A549 (cell line): Measurements from ENCODE around the gene FAM234B.

ENCODE experiments used
- BCL3 ChIP-seq: fragments of >200 bp; sonication (Bioruptor Twin); formaldehyde crosslinking; IDR thresholded peaks from 3 replicates; pipeline ENCODE4 v1.6.1; 2016
- CEBPB ChIP-seq, 2 experiments: fragments of >200 bp in 1 of 2; sonication (Bioruptor Twin) in 1 of 2; formaldehyde crosslinking in 1 of 2; IDR thresholded peaks; 2 replicates each; pipeline ENCODE4 v1.6.1; 2012 to 2016
- CHD4 ChIP-seq: fragments of 200-600 bp; sonication (generic); IDR thresholded peaks from 2 replicates; pipeline ENCODE4 v1.6.1; 2016; ENCODE audit warnings: antibody characterized with exemption, mild to moderate bottlenecking, borderline replicate concordance
- CTCF ChIP-seq: fragments of >200 bp; sonication (Bioruptor Twin); formaldehyde crosslinking; IDR thresholded peaks from 3 replicates; pipeline ENCODE4 v1.5.1; 2016
- EP300 ChIP-seq, 2 experiments: fragments of >200 bp; sonication (Bioruptor Twin); formaldehyde crosslinking; IDR thresholded peaks; 2 replicates in 1 of 2; 3 replicates in 1 of 2; pipeline ENCODE4 v1.6.1; 2016 to 2017
- FOSL2 ChIP-seq, 2 experiments: fragments of 450-650 bp in 1 of 2; fragments of >200 bp in 1 of 2; sonication (Bioruptor Twin) in 1 of 2; formaldehyde crosslinking; IDR thresholded peaks; 2 replicates each; pipeline versions ENCODE4 v1.5.0 to v1.6.1; 2016 to 2020; ENCODE audit warnings: mild to moderate bottlenecking in 1 of 2, moderate library complexity in 1 of 2
- MAX ChIP-seq: IDR thresholded peaks from 2 replicates; pipeline ENCODE4 v1.6.1; 2012
- PHF8 ChIP-seq: fragments of 200-600 bp; sonication (generic); IDR thresholded peaks from 2 replicates; pipeline ENCODE4 v1.6.1; 2016; ENCODE audit warnings: low read depth, mild to moderate bottlenecking, antibody characterized with exemption, moderate library complexity, borderline replicate concordance
- POLR2A ChIP-seq: IDR thresholded peaks from 2 replicates; pipeline ENCODE4 v1.6.1; 2012; ENCODE audit warnings: mild to moderate bottlenecking, low read length
- POLR2AphosphoS2 ChIP-seq: conservative IDR thresholded peaks from 2 replicates; pipeline ENCODE4 v1.6.1; 2012; ENCODE audit warnings: low read length, improper control_type of control experiment, inconsistent platforms
- RAD21 ChIP-seq, 2 experiments: fragments of >200 bp in 1 of 2; sonication (Bioruptor Twin) in 1 of 2; formaldehyde crosslinking in 1 of 2; IDR thresholded peaks in 1 of 2; conservative IDR thresholded peaks in 1 of 2; 2 replicates in 1 of 2; 3 replicates in 1 of 2; pipeline ENCODE4 v1.6.1; 2012 to 2018; ENCODE audit warnings: inconsistent platforms in 1 of 2
- RCOR1 ChIP-seq: fragments of 150-350 bp; IDR thresholded peaks from 2 replicates; pipeline ENCODE4 v1.6.1; 2014; ENCODE audit warnings: antibody characterized with exemption, low read length, low read depth

DNA sequence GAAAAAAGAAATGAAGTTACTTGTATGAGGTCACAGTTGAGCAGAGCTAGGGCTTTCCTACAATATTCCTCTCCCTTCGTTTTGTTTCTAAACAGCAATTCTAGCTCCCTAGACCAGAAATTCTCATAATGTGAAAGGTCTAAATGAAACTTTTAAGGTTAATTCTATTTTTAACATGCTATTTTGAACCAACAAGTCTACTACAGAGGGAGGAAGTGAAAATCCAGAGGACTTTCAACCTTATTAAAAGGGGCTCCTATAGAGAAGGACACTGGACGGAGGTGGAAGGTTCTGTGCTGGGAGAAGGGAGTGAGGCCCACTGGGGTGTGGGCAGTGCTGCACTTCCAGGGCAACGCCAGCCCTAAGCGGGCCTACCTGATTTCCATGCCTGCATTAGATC is 45.9 kb downstream of the FAM234B start:
- TF ChIP-seq PHF8 (no peak), RAD21 (conservative IDR thresholded peaks at IDR 0.05 in 1 of 2, IDR thresholded peaks at IDR 0.05 in 1 of 2) (no peak), CTCF (no peak), MAX (no peak), BCL3 (no peak), POLR2AphosphoS2 (no peak), CHD4 (no peak), CEBPB (IDR thresholded peaks at IDR 0.05) (no peak), RCOR1 (no peak), POLR2A (no peak), FOSL2 (IDR thresholded peaks at IDR 0.05) (no peak), FOSL2 (CRISPR knock-in tag; IDR thresholded peaks at IDR 0.05) (no peak), EP300 (IDR thresholded peaks at IDR 0.05) (no peak)
